Astrocyte of the cerebellum (primary cell): Measurements from ENCODE around the gene LLCFC1.

Experiments used
- DNase-seq: peaks from one replicate; pipeline ENCODE4 v3.0.0-alpha.2; 2011; ENCODE audit warnings: low read depth
- H3K4me3 ChIP-seq: 2 replicates; pipeline ENCODE4 v1.5.1; 2011; ENCODE audit warnings: mild to moderate bottlenecking, low read depth, low read length, moderate library complexity
- in situ Hi-C: cut with HindIII; loops from 2 replicates; pipeline ENCODE4 v1.10.0; 2017; ENCODE audit warnings: low sequenced_read_pairs
- TF ChIP-seq, protein P1 (sequence below): IDR thresholded peaks from 2 replicates; pipeline ENCODE4 v1.5.1; 2012; ENCODE audit warnings: low read length, low read depth, moderate library complexity, mild to moderate bottlenecking; ENCODE audit errors: missing control alignments

Gene LLCFC1

DNA sequence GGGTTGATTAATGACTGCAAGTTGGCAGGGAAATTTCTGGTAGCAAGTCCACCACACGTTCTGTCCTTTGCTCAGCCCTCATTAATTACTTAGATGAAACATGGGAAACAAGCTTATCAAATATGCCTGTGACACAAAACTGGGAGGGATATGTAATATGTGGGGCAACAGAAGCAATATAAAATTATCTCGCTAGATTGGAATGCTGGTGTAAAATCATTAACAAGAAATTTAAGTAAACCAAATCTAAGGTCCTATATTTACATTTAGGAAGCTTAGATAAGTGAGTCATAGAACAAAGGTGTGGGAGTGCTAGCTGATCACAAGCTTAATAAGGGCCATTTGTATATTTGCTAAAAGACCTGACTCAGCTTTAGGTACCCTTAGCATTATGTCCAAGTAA lies 29.3 kb upstream of the LLCFC1 start:
- TF ChIP-seq, protein P1, sequence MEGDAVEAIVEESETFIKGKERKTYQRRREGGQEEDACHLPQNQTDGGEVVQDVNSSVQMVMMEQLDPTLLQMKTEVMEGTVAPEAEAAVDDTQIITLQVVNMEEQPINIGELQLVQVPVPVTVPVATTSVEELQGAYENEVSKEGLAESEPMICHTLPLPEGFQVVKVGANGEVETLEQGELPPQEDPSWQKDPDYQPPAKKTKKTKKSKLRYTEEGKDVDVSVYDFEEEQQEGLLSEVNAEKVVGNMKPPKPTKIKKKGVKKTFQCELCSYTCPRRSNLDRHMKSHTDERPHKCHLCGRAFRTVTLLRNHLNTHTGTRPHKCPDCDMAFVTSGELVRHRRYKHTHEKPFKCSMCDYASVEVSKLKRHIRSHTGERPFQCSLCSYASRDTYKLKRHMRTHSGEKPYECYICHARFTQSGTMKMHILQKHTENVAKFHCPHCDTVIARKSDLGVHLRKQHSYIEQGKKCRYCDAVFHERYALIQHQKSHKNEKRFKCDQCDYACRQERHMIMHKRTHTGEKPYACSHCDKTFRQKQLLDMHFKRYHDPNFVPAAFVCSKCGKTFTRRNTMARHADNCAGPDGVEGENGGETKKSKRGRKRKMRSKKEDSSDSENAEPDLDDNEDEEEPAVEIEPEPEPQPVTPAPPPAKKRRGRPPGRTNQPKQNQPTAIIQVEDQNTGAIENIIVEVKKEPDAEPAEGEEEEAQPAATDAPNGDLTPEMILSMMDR = no peak
- DNase-seq = no peak
- no peak overlapping the region for H3K4me3 ChIP-seq
- in situ Hi-C loops = no loop called here

- DNase-seq = no peak
- in situ Hi-C loops = no loop called here
- H3K4me3 ChIP-seq = no peak overlapping the region
- TF ChIP-seq, protein P1 = no peak
Observed at GRCh38 chr7:142910481-142910880, 28.8 kb upstream of the LLCFC1 start.

GRCh38 chr7:142913051-142913450 lies 26.2 kb upstream of the LLCFC1 start:
- DNase-seq = no peak
- in situ Hi-C loops = no loop called here

GRCh38 chr7:142913566-142913965 lies 25.7 kb upstream of the LLCFC1 start:
- in situ Hi-C loops = no loop called here
- TF ChIP-seq, protein P1 = no peak
- DNase-seq = no peak
- no peak overlapping the region for H3K4me3 ChIP-seq

More at GRCh38 chr7:142913051-142913450, 26.2 kb upstream of the LLCFC1 start:
- no peak overlapping the region for H3K4me3 ChIP-seq
- TF ChIP-seq, protein P1 = no peak

GRCh38 chr7:142914121-142914520 lies 25.2 kb upstream of the LLCFC1 start:
- H3K4me3 ChIP-seq = no peak overlapping the region
- TF ChIP-seq, protein P1 = no peak
- in situ Hi-C loops = no loop called here
- DNase-seq = no peak

GRCh38 chr7:142915315-142915714 lies 24.0 kb upstream of the LLCFC1 start:
- TF ChIP-seq, protein P1 = no peak
- in situ Hi-C loops = loop anchor here (5.0 kb wide), 1 partner anchor 67 kb away; no protein-coding TSS in a partner anchor
- H3K4me3 ChIP-seq = no peak overlapping the region
- no peak for DNase-seq

GRCh38 chr7:142916508-142916907 lies 22.8 kb upstream of the LLCFC1 start:
- no peak for DNase-seq
- in situ Hi-C loops = loop anchor here (5.0 kb wide), 1 partner anchor 66 kb away; no protein-coding TSS in a partner anchor
- TF ChIP-seq, protein P1 = no peak
- no peak overlapping the region for H3K4me3 ChIP-seq
